ENCODE data around the gene DSP. TPM values are rescaled to one million over a fixed set of nuclear protein-coding genes. Genes with fewer than 3 reads are reported as not detected.

Gene DSP
- total and polyA plus RNA-seq, 4 experiments from 2014 or later = not detected

DNA sequence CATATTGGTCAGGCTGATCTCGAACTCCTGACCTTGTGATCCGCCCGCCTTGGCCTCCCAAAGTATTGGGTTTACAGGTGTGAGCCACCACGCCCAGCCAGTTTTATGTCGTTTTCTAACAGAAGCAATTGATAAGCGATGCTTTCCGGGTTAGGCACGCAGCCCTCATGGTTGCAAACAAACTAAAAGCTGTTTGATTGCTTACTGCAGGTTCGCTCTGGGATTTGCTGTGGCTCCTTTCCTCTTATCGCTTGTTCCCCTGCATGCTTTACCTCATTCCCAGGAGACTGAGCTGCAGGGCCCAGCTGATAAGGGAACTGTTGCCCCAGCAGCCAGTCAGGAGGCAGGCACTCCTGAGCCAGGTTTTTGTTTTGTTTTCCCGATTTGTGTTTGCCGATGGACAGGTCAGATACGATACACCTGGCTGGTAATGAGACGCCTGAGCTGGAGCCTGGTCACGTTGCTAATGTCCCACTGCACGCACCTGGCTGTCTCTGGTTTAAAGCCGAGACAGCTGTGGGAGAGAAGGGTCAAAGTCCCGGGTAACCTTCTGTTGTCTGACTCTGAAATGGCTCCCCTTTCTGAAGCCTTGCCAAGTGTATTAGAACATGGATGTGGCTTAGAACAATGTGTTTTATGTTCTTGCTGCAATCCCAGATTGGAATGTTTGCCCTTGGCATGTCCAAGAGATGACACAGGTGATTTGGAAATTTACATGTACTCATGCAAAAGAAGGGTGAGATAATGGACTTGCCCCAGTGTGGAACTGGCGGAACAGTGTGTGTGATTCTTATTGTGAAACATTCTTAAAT is 19.9 kb downstream of the DSP start:
- H3K27me3 Mint-ChIP-seq = peaks cover 35 to 38% of the 10 kb centered on the region in 2 donors
- no peaks in the 10 kb centered on the region for H3K9me3 Mint-ChIP-seq
- intact Hi-C loops (cut with micrococcal nuclease) = no loop called here

DNA sequence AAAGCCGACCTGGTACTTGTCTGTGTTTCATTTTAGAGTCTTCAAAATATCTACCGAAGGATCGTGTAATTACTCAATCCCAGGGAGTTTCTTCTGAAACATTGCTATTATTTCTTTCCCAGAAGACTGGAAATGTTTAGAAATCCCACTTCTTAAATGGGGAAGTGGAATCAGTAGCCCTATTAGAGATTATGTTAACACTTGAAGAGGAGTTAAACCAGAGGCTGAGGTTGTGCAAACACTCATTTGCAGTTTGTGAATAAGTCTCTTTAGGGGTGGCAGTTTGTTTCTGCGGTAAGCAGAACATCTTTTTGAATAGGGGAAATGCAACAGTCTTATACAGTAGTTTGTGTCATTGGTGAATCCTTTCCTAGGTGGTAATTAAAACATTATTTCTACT is 21.3 kb downstream of the DSP start:
- POLR2A ChIA-PET (ENCODE audit: partially characterized antibody) = no interaction called here
- H3K9me3 Mint-ChIP-seq = no peaks in the 10 kb centered on the region
- H3K27me3 ChIP-seq (ENCODE audit: insufficient read depth, low read length) = no peaks in the 10 kb centered on the region
- H3K4me1 ChIP-seq (ENCODE audit: insufficient read depth, low read length) = no peaks in the 10 kb centered on the region
- H3K27me3 Mint-ChIP-seq = peaks cover 33 to 35% of the 10 kb centered on the region in 2 donors
- no peak overlapping the region for H3K4me3 ChIP-seq (ENCODE audit: low read length in 2 of 2)
- CTCF ChIA-PET (ENCODE audit: partially characterized antibody) = no interaction called here
- no peak overlapping the region for H3K27ac Mint-ChIP-seq
- no peaks in the 10 kb centered on the region for H3K36me3 ChIP-seq (ENCODE audit: insufficient read depth, low read length)
- no peaks in the 10 kb centered on the region for H3K4me1 Mint-ChIP-seq
- intact Hi-C loops (cut with micrococcal nuclease) = no loop called here
- H3K9me3 ChIP-seq (ENCODE audit: control insufficient read depth in 1 of 2, low read length in 2 of 2) = no peaks in the 10 kb centered on the region
- no peak overlapping the region for H3K4me3 Mint-ChIP-seq
- H3K27ac ChIP-seq (ENCODE audit: low read depth, low read length) = no peak overlapping the region
- DNase-seq = no peak
- H3K36me3 Mint-ChIP-seq = no peaks in the 10 kb centered on the region

More for the DNA sequence above, 19.9 kb downstream of the DSP start:
- POLR2A ChIA-PET (ENCODE audit: partially characterized antibody) = no interaction called here
- no peaks in the 10 kb centered on the region for H3K4me1 ChIP-seq (ENCODE audit: insufficient read depth, low read length)
- Mint-ChIP-seq H3K27ac (no peak overlapping the region), H3K4me1 (no peaks in the 10 kb centered on the region), H3K4me3 (no peak overlapping the region), H3K36me3 (no peaks in the 10 kb centered on the region)
- CTCF ChIA-PET (ENCODE audit: partially characterized antibody) = no interaction called here
- no peak overlapping the region for H3K27ac ChIP-seq (ENCODE audit: low read depth, low read length)
- no peaks in the 10 kb centered on the region for H3K27me3 ChIP-seq (ENCODE audit: insufficient read depth, low read length)
- no peaks in the 10 kb centered on the region for H3K9me3 ChIP-seq (ENCODE audit: control insufficient read depth in 1 of 2, low read length in 2 of 2)
- H3K36me3 ChIP-seq (ENCODE audit: insufficient read depth, low read length) = no peaks in the 10 kb centered on the region
- H3K4me3 ChIP-seq (ENCODE audit: low read length in 2 of 2) = no peak overlapping the region
- DNase-seq = no peak

- Histone ChIP-seq H3K9me3 (ENCODE audit: control insufficient read depth in 1 of 2, low read length in 2 of 2) (no peaks in the 10 kb centered on the region), H3K4me3 (ENCODE audit: low read length in 2 of 2) (no peak overlapping the region), H3K27me3 (ENCODE audit: insufficient read depth, low read length) (no peaks in the 10 kb centered on the region), H3K4me1 (ENCODE audit: insufficient read depth, low read length) (no peaks in the 10 kb centered on the region), H3K36me3 (ENCODE audit: insufficient read depth, low read length) (no peaks in the 10 kb centered on the region), H3K27ac (ENCODE audit: low read depth, low read length) (no peak overlapping the region)
- CTCF ChIA-PET (ENCODE audit: partially characterized antibody) = no interaction called here
- DNase-seq = no peak
- H3K9me3 Mint-ChIP-seq = no peaks in the 10 kb centered on the region
- no peaks in the 10 kb centered on the region for H3K4me1 Mint-ChIP-seq
- no peak overlapping the region for H3K27ac Mint-ChIP-seq
- H3K27me3 Mint-ChIP-seq = peaks cover 33 to 34% of the 10 kb centered on the region in 2 donors
- no peak overlapping the region for H3K4me3 Mint-ChIP-seq
- no peaks in the 10 kb centered on the region for H3K36me3 Mint-ChIP-seq
- POLR2A ChIA-PET (ENCODE audit: partially characterized antibody) = no interaction called here
- intact Hi-C loops (cut with micrococcal nuclease) = no loop called here
These were observed 24.6 kb downstream of the DSP start for GRCh38 chr6:7566107-7566506.

- CTCF ChIA-PET (ENCODE audit: partially characterized antibody) = no interaction called here
- intact Hi-C loops (cut with micrococcal nuclease) = no loop called here
- Histone ChIP-seq H3K36me3 (ENCODE audit: insufficient read depth, low read length) (no peaks in the 10 kb centered on the region), H3K27ac (ENCODE audit: low read depth, low read length) (no peak overlapping the region), H3K9me3 (ENCODE audit: control insufficient read depth in 1 of 2, low read length in 2 of 2) (no peaks in the 10 kb centered on the region), H3K4me3 (ENCODE audit: low read length in 2 of 2) (no peak overlapping the region), H3K27me3 (ENCODE audit: insufficient read depth, low read length) (no peaks in the 10 kb centered on the region), H3K4me1 (ENCODE audit: insufficient read depth, low read length) (no peaks in the 10 kb centered on the region)
- Mint-ChIP-seq H3K4me3 (no peak overlapping the region), H3K4me1 (no peaks in the 10 kb centered on the region), H3K27me3 (peaks cover 28 to 30% of the 10 kb centered on the region in 2 donors), H3K36me3 (no peaks in the 10 kb centered on the region), H3K9me3 (no peaks in the 10 kb centered on the region), H3K27ac (no peak overlapping the region)
- no peak for DNase-seq
- POLR2A ChIA-PET (ENCODE audit: partially characterized antibody) = no interaction called here
These were observed 25.2 kb downstream of the DSP start for GRCh38 chr6:7566617-7567173.

DNA sequence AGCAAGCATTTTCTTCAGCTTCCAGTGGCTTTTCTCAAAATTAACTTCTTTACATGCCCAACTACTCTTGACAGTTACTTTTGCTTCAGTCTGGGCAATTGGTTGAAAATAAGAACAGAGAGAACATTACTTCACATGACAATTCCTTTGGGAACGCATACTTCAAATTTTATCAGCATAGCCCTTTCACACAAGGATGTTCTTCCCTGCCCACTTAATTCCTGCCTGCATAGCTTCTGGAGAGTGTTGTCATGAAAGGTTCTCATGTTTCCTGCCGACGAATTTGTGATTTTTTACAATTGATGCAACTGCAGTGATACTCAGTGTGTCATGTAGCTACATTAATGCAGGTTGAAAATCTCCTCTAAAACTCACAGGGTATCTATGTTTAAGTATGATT is 26.6 kb downstream of the DSP start:
- no peaks in the 10 kb centered on the region for H3K36me3 ChIP-seq (ENCODE audit: insufficient read depth, low read length)
- Mint-ChIP-seq H3K4me3 (no peak overlapping the region), H3K9me3 (no peaks in the 10 kb centered on the region), H3K4me1 (no peaks in the 10 kb centered on the region), H3K36me3 (no peaks in the 10 kb centered on the region), H3K27me3 (peaks cover 25 to 28% of the 10 kb centered on the region in 2 donors), H3K27ac (no peak overlapping the region)
- H3K27ac ChIP-seq (ENCODE audit: low read depth, low read length) = no peak overlapping the region
- H3K4me1 ChIP-seq (ENCODE audit: insufficient read depth, low read length) = no peaks in the 10 kb centered on the region
- ChIA-PET POLR2A (ENCODE audit: partially characterized antibody) (no interaction called here), CTCF (ENCODE audit: partially characterized antibody) (no interaction called here)
- intact Hi-C loops (cut with micrococcal nuclease) = no loop called here
- no peak overlapping the region for H3K4me3 ChIP-seq (ENCODE audit: low read length in 2 of 2)
- DNase-seq = no peak
- no peaks in the 10 kb centered on the region for H3K27me3 ChIP-seq (ENCODE audit: insufficient read depth, low read length)
- no peaks in the 10 kb centered on the region for H3K9me3 ChIP-seq (ENCODE audit: control insufficient read depth in 1 of 2, low read length in 2 of 2)

GRCh38 chr6:7569082-7569481 is 27.6 kb downstream of the DSP start:
- intact Hi-C loops (cut with micrococcal nuclease) = no loop called here
- Histone ChIP-seq H3K36me3 (ENCODE audit: insufficient read depth, low read length) (no peaks in the 10 kb centered on the region), H3K27me3 (ENCODE audit: insufficient read depth, low read length) (no peaks in the 10 kb centered on the region), H3K9me3 (ENCODE audit: control insufficient read depth in 1 of 2, low read length in 2 of 2) (no peaks in the 10 kb centered on the region), H3K4me1 (ENCODE audit: insufficient read depth, low read length) (no peaks in the 10 kb centered on the region), H3K4me3 (ENCODE audit: low read length in 2 of 2) (no peak overlapping the region), H3K27ac (ENCODE audit: low read depth, low read length) (no peak overlapping the region)
- POLR2A ChIA-PET (ENCODE audit: partially characterized antibody) = no interaction called here
- Mint-ChIP-seq H3K4me3 (no peak overlapping the region), H3K36me3 (no peaks in the 10 kb centered on the region), H3K4me1 (no peaks in the 10 kb centered on the region), H3K27ac (no peak overlapping the region), H3K9me3 (no peaks in the 10 kb centered on the region), H3K27me3 (peaks cover 19 to 21% of the 10 kb centered on the region in 2 donors)
- CTCF ChIA-PET (ENCODE audit: partially characterized antibody) = no interaction called here
- DNase-seq = no peak

DNA sequence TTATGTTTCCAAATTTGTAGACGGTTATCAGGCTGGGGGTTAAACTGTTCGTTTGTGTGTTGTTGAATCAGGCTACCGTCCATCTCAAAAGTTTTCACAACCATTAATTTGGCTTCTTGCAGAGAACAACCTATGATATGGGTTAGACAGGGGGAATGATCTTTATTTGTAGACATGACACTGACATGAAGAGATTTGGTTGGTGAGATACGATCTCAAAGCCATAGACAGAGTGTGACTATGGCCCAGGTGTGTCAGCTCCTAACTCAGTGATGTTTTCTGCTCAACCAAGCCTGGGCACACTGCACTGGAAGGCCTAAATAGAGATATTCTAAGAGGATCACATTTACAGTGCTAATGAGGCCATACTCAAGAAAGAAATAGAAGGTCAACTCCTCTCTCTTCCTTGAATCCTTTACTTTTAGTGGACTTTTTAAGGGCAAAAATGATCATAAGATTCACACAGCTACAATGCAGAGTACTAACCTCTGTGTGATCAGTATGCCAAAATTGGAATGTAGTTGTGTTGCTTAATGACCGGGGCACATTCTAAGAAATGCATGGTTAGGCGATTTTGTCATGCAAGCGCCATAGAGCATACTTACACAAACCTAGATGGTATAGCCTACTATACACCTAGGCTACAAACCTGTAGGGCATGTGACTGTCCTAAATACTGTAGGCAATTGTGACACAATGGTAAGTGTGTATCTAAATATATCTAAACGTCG is 30.9 kb downstream of the DSP start:
- H3K27ac Mint-ChIP-seq = no peak overlapping the region
- Histone ChIP-seq H3K27ac (ENCODE audit: low read depth, low read length) (no peak overlapping the region), H3K9me3 (ENCODE audit: control insufficient read depth in 1 of 2, low read length in 2 of 2) (no peaks in the 10 kb centered on the region), H3K36me3 (ENCODE audit: insufficient read depth, low read length) (no peaks in the 10 kb centered on the region), H3K4me3 (ENCODE audit: low read length in 2 of 2) (no peak overlapping the region), H3K27me3 (ENCODE audit: insufficient read depth, low read length) (no peaks in the 10 kb centered on the region), H3K4me1 (ENCODE audit: insufficient read depth, low read length) (no peaks in the 10 kb centered on the region)
- no peak overlapping the region for H3K4me3 Mint-ChIP-seq
- H3K36me3 Mint-ChIP-seq = no peaks in the 10 kb centered on the region
- no peak for DNase-seq
- CTCF ChIA-PET (ENCODE audit: partially characterized antibody) = no interaction called here
- POLR2A ChIA-PET (ENCODE audit: partially characterized antibody) = no interaction called here
- H3K9me3 Mint-ChIP-seq = no peaks in the 10 kb centered on the region
- peaks cover 13 to 19% of the 10 kb centered on the region in 2 donors for H3K27me3 Mint-ChIP-seq
- no peaks in the 10 kb centered on the region for H3K4me1 Mint-ChIP-seq
- intact Hi-C loops (cut with micrococcal nuclease) = no loop called here

Data from CD4-positive, alpha-beta memory T cell (primary cell).